ENCODE measurements around the gene ACTL7A. TPM values are rescaled to one million over a fixed set of nuclear protein-coding genes. Genes with fewer than 3 reads are reported as not detected.

ACTL7A gene
- total and polyA plus RNA-seq, 4 donors, result not detected

DNA sequence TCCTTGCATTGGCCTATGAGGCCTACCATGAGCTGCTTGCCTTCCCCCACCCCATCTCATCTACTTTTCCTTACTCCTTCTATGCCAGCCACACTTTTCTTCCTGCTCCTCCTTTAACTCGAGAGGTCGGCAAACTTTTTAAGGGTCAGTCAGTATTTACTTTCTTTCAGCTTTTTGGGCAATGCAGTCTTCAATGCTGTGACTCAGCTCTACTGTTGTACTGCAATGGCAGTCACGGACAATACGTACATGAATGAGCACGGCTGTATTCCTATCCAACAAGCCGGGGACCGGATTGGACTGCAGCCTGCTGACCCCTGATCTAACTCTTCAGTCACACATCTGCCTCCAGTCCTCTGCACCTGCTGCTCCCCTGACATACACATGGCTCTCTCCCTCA is 602 bp upstream of the ACTL7A start:
- Histone ChIP-seq H3K9me3 (ENCODE audit: control insufficient read depth in 4 of 4, insufficient read depth in 3 of 4, low read length in 3 of 4) (no peaks in the 10 kb centered on the region), H3K27me3 (ENCODE audit: control insufficient read depth in 3 of 3, insufficient read depth in 3 of 3, low read length in 2 of 3) (no peaks in the 10 kb centered on the region), H3K4me1 (ENCODE audit: control insufficient read depth in 5 of 5, insufficient read depth in 5 of 5, low read length in 5 of 5) (peaks cover 0 to 4% (median 0%) of the 10 kb centered on the region in 5 donors), H3K4me3 (no peak overlapping the region), H3K27ac (ENCODE audit: low read depth in 1 of 2, low read length in 1 of 2) (peak overlapping the region in 1 of 2 donors; percentile 63), H3K9ac (ENCODE audit: insufficient read depth in 1 of 2, low read length in 2 of 2) (no peak overlapping the region), H3K36me3 (ENCODE audit: control insufficient read depth in 4 of 4, insufficient read depth in 4 of 4, low read length in 4 of 4) (no peaks in the 10 kb centered on the region)
- TF ChIP-seq, protein P1, sequence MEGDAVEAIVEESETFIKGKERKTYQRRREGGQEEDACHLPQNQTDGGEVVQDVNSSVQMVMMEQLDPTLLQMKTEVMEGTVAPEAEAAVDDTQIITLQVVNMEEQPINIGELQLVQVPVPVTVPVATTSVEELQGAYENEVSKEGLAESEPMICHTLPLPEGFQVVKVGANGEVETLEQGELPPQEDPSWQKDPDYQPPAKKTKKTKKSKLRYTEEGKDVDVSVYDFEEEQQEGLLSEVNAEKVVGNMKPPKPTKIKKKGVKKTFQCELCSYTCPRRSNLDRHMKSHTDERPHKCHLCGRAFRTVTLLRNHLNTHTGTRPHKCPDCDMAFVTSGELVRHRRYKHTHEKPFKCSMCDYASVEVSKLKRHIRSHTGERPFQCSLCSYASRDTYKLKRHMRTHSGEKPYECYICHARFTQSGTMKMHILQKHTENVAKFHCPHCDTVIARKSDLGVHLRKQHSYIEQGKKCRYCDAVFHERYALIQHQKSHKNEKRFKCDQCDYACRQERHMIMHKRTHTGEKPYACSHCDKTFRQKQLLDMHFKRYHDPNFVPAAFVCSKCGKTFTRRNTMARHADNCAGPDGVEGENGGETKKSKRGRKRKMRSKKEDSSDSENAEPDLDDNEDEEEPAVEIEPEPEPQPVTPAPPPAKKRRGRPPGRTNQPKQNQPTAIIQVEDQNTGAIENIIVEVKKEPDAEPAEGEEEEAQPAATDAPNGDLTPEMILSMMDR (IDR thresholded peaks at IDR 0.05; ENCODE audit: control extremely low read depth, extremely low read depth), result no peak
- ATAC-seq (ENCODE audit: insufficient read depth, low FRiP score) (peak; percentile 65), DNase-seq (peak in 2 of 3 donors; percentile 15 to 40)
- WGBS, 2 donors, result 62 to 68% methylated on average over 7 of the region's 7 CpGs

DNA sequence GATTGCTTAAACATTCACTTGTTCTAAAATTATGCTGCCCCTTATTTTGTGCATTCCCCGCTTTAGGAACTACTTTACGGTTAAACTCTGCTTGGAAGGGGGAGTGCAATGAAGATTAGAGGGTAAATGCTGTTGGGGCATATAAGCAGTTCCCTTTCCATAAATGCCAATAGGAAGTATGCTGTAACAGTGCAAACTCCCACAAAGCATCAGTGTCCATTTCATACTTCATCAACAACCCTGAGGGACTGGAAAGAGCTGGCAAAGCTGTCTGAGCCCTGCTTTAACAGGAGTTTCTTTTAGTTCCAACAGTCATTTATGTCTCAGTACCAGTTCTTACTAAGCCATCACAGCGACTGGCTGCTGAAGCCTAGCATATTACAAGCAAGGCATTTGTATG is 1.8 kb downstream of the ACTL7A start:
- peak in 1 of 3 donors; percentile 8 for DNase-seq
- Histone ChIP-seq H3K4me3 (no peak overlapping the region), H3K9me3 (ENCODE audit: control insufficient read depth in 4 of 4, insufficient read depth in 3 of 4, low read length in 3 of 4) (no peaks in the 10 kb centered on the region), H3K9ac (ENCODE audit: insufficient read depth in 1 of 2, low read length in 2 of 2) (no peak overlapping the region), H3K27ac (ENCODE audit: low read depth in 1 of 2, low read length in 1 of 2) (no peak overlapping the region), H3K27me3 (ENCODE audit: control insufficient read depth in 3 of 3, insufficient read depth in 3 of 3, low read length in 2 of 3) (no peaks in the 10 kb centered on the region), H3K4me1 (ENCODE audit: control insufficient read depth in 5 of 5, insufficient read depth in 5 of 5, low read length in 5 of 5) (peaks cover 0 to 4% (median 0%) of the 10 kb centered on the region in 5 donors), H3K36me3 (ENCODE audit: control insufficient read depth in 4 of 4, insufficient read depth in 4 of 4, low read length in 4 of 4) (peaks cover 1 to 11% (median 8%) of the 10 kb centered on the region in 4 donors)
- TF ChIP-seq, protein P1 (IDR thresholded peaks at IDR 0.05; ENCODE audit: control extremely low read depth, extremely low read depth), result no peak
- ATAC-seq (ENCODE audit: insufficient read depth, low FRiP score), result no peak
- 89 to 91% methylated on average over 3 of the region's 3 CpGs for WGBS, 2 donors

DNA sequence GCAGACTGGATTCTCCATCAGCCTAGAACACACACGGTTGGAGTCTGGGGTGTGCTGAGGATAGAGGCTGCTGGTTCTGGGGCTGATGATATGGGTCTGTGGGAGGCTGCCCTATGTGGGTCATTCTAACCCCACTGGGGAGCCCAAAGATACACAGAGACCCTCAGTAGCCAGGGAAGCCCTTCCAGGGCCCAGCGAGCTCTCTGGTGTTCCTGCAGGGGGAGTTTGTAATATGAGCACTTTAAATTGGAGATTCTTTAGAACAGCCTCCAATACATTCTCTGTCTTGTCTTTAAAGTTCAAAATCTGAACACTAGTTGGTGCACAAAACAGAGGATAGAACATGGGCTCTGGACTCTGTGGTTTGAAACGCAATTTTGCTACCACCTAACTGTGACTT is 2.4 kb downstream of the ACTL7A start:
- Histone ChIP-seq H3K9me3 (ENCODE audit: control insufficient read depth in 4 of 4, insufficient read depth in 3 of 4, low read length in 3 of 4) (no peaks in the 10 kb centered on the region), H3K36me3 (ENCODE audit: control insufficient read depth in 4 of 4, insufficient read depth in 4 of 4, low read length in 4 of 4) (peaks cover 4 to 15% (median 9%) of the 10 kb centered on the region in 4 donors), H3K27me3 (ENCODE audit: control insufficient read depth in 3 of 3, insufficient read depth in 3 of 3, low read length in 2 of 3) (no peaks in the 10 kb centered on the region), H3K4me3 (no peak overlapping the region), H3K27ac (ENCODE audit: low read depth in 1 of 2, low read length in 1 of 2) (no peak overlapping the region), H3K4me1 (ENCODE audit: control insufficient read depth in 5 of 5, insufficient read depth in 5 of 5, low read length in 5 of 5) (peaks cover 0 to 4% (median 0%) of the 10 kb centered on the region in 5 donors), H3K9ac (ENCODE audit: insufficient read depth in 1 of 2, low read length in 2 of 2) (no peak overlapping the region)
- 85 to 94% methylated on average over 3 of the region's 3 CpGs for WGBS, 2 donors
- DNase-seq, result no peak
- TF ChIP-seq, protein P1 (IDR thresholded peaks at IDR 0.05; ENCODE audit: control extremely low read depth, extremely low read depth), result no peak
- ATAC-seq (ENCODE audit: insufficient read depth, low FRiP score), result no peak

DNA sequence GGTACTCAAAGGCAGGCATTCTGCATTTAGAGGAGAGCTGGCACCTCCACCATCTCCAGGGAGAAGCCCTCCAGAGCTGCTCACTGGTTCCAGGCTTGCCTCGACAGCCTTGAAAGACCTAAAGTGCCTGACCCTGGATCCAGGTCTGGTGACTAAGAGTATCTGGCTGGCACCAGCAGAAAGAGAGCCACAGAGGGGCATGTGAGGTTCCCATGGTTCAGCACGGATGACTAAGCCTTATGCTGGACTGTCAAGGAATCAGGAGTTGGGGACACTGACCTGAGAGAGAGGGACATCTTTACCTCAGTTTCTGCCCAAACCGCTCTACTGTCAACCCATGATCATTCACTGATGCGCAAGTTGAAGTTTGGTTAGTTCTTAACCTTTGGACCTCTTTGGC is 3.0 kb downstream of the ACTL7A start:
- ATAC-seq (ENCODE audit: insufficient read depth, low FRiP score) (no peak), DNase-seq (no peak)
- WGBS, 2 donors, result 94 to 98% methylated on average over 4 of the region's 4 CpGs
- Histone ChIP-seq H3K27ac (ENCODE audit: low read depth in 1 of 2, low read length in 1 of 2) (no peak overlapping the region), H3K4me1 (ENCODE audit: control insufficient read depth in 5 of 5, insufficient read depth in 5 of 5, low read length in 5 of 5) (peaks cover 0 to 4% (median 0%) of the 10 kb centered on the region in 5 donors), H3K9ac (ENCODE audit: insufficient read depth in 1 of 2, low read length in 2 of 2) (no peak overlapping the region), H3K36me3 (ENCODE audit: control insufficient read depth in 4 of 4, insufficient read depth in 4 of 4, low read length in 4 of 4) (peaks cover 5 to 15% (median 10%) of the 10 kb centered on the region in 4 donors), H3K9me3 (ENCODE audit: control insufficient read depth in 4 of 4, insufficient read depth in 3 of 4, low read length in 3 of 4) (no peaks in the 10 kb centered on the region), H3K4me3 (no peak overlapping the region), H3K27me3 (ENCODE audit: control insufficient read depth in 3 of 3, insufficient read depth in 3 of 3, low read length in 2 of 3) (no peaks in the 10 kb centered on the region)
- TF ChIP-seq, protein P1 (IDR thresholded peaks at IDR 0.05; ENCODE audit: control extremely low read depth, extremely low read depth), result no peak
